ENCODE results near the gene SFN.
"Not testable (repeated sequence)": the region's sequence is repeated elsewhere in the genome, so short reads cannot be mapped to it uniquely, and the experiment has no call there.

DNA sequence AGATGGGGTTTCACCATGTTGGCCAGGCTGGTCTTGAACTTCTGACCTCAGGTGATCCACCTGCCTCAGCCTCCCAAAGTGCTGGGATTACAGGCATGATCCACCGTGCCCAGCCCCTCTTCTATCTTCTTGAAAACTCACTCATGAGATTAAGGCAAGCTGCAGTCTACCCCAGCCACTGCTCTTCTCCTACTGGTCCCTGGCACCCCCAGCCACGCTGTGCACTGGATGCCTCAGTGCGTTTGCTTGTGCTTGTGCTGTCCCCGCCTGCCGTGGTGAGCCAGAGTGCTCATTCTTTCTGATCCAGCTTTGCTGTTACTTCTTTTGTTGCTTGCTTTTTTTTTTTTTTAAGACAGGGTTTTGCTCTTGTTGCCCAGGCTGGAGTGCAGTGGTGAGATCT is 25.3 kb upstream of the SFN start:
- not testable (repeated sequence) for TF ChIP-seq CTCF (IDR thresholded peaks at IDR 0.05; ENCODE audit: borderline replicate concordance, extremely low read depth, low read length, poor library complexity, severe bottlenecking); EZH2 (IDR thresholded peaks at IDR 0.05; ENCODE audit: borderline replicate concordance, low read depth, low read length, severe bottlenecking)

Measured in DND-41 (cell line).